Ishikawa (cell line): Measurements from ENCODE around the gene ADD3.

ENCODE experiments used
- CREB1 ChIP-seq: IDR thresholded peaks from 2 replicates; pipeline ENCODE4 v1.6.1; 2012; ENCODE audit warnings: low read depth
- EP300 ChIP-seq: IDR thresholded peaks from 2 replicates; pipeline ENCODE4 v1.6.1; 2012; ENCODE audit warnings: borderline replicate concordance
- FOXM1 ChIP-seq: IDR thresholded peaks from 2 replicates; pipeline ENCODE4 v1.6.1; 2012; ENCODE audit warnings: low read depth, borderline replicate concordance
- MAX ChIP-seq: IDR thresholded peaks from 2 replicates; pipeline ENCODE4 v1.6.1; 2012
- NFIC ChIP-seq: IDR thresholded peaks from 2 replicates; pipeline ENCODE4 v1.6.1; 2012
- RAD21 ChIP-seq: IDR thresholded peaks from 2 replicates; pipeline ENCODE4 v1.6.1; 2012; ENCODE audit warnings: low read depth
- REST ChIP-seq: IDR thresholded peaks from 2 replicates; pipeline ENCODE4 v1.6.1; 2012; ENCODE audit warnings: low read depth, mild to moderate bottlenecking
- TAF1 ChIP-seq: IDR thresholded peaks from 2 replicates; pipeline ENCODE4 v1.6.1; 2012; ENCODE audit warnings: low read depth, mild to moderate bottlenecking
- TCF12 ChIP-seq: IDR thresholded peaks from 2 replicates; pipeline ENCODE4 v1.6.1; 2012; ENCODE audit warnings: low read depth
- TEAD4 ChIP-seq: IDR thresholded peaks from 2 replicates; pipeline ENCODE4 v1.6.1; 2012
- USF1 ChIP-seq: IDR thresholded peaks from 2 replicates; pipeline ENCODE4 v1.6.1; 2012
- YY1 ChIP-seq: IDR thresholded peaks from 2 replicates; pipeline ENCODE4 v1.6.1; 2012; ENCODE audit warnings: low read depth

GRCh38 chr10:109994711-109995577, 12.8 kb upstream of the ADD3 start:
- TF ChIP-seq RAD21 (no peak), NFIC (no peak), USF1 (no peak), EP300 (no peak), MAX (no peak), YY1 (no peak), TEAD4 (no peak), TCF12 (no peak), REST (no peak), FOXM1 (no peak), TAF1 (no peak), CREB1 (no peak)
